Measurements from ENCODE around the gene UBE2S.

The UBE2S gene

DNA sequence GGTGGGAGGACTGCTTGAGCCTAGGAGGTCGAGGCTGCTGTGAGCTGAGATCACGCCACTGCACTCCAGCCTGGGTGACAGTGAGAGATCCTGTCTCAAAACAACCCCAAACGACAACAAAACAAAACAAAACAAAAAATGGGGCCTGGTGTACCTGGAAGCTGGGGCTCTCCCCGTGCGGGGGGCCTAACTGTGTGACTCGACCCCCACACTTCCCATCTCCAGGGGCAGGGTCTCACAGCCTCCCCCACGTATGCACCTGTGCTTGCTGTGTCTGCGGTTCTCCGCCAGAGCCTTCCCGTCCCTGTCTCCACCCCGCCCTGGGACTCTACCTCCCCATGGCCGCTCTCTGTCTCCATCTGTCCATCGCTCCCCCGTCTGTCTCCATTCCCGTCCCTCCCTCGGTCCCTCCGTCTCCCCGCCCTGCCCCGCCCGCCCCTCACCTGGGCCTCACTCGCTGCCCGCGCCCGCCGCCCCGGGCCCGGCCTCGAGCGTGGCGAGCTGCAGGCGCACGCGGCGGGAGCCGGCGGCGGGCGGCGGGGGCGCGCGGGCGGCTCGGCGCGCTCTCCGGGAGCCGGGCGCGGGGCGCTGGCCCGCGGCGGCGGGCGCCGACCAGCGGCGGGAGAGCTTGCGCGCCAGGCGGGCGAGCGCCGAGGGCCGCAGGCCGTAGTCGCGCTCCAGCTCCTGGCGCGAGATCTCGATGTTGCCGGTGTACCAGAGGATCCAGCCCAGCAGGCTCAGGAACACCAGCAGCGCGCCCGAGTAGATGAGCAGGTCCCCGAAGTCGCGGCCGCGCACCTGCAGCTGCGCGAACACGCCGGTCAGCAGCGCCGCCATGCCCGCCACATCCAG lies 24.1 kb downstream of the UBE2S start:
- DNase-seq (ENCODE audit: low spot score), result peak; percentile 49

DNA sequence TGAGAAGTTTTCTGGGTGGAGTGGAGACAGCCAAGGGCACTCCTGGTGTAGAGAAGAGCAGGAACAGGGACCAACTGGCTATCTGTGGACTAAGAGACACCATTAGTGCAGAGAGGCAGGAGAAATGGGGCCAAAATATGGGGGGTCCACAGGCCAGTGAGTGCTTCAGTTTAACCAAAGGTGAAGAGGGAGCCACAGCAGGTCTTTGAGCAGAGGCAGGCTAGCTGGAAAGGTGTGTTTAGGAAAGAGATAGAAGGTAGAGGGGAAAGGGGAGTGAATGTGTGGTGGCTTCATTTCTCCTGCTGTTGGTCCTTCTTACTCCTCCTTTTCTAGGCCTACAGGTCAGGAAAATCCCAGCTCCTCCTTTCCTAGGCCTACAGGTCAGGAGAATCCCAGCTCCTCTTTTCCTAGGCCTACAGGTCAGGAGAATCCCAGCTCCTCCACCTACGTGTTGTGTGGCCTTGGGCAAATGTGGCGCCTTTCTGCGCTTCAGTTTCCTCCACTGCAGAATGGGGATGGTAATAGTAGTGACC lies 25.0 kb downstream of the UBE2S start:
- DNase-seq (ENCODE audit: low spot score), result no peak

DNA sequence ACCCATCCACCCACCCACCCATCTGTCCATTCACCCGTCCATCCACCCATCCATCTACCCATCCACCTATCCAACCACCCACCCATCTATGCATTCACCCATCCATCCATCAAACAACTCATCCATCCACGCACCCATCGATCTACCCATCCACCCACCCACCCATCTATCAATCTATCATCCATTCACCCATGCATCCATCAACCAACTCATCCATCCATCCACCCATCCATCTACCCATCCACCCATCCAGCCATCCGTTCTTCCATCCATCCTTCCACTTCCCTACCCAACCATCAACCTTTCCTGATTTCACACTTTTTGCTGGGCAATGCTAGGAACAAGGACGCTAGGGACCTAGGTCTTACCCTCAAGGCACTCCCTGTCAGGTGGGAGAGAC lies 25.6 kb downstream of the UBE2S start:
- no peak for DNase-seq (ENCODE audit: low spot score)

DNA sequence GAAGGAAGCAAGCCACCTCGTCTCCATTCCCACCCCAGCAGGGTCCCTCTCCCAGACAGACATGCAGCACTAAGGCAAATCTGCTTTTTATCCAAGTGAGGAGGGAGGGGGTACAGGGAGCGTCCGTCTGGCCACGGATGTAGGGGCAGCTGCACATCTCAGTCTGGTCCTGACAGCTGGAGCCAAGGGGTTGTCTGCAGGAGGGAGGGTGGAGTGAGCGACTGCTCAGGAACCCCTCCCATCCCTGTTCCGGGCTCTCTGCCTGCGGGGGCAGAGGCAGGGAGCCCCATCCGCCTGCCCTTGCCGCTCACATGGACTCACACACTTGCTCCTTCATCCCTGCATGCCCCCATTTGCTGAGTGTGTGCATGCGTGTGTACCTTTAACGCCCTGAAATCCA lies 28.4 kb downstream of the UBE2S start:
- DNase-seq (ENCODE audit: low spot score), result no peak

DNA sequence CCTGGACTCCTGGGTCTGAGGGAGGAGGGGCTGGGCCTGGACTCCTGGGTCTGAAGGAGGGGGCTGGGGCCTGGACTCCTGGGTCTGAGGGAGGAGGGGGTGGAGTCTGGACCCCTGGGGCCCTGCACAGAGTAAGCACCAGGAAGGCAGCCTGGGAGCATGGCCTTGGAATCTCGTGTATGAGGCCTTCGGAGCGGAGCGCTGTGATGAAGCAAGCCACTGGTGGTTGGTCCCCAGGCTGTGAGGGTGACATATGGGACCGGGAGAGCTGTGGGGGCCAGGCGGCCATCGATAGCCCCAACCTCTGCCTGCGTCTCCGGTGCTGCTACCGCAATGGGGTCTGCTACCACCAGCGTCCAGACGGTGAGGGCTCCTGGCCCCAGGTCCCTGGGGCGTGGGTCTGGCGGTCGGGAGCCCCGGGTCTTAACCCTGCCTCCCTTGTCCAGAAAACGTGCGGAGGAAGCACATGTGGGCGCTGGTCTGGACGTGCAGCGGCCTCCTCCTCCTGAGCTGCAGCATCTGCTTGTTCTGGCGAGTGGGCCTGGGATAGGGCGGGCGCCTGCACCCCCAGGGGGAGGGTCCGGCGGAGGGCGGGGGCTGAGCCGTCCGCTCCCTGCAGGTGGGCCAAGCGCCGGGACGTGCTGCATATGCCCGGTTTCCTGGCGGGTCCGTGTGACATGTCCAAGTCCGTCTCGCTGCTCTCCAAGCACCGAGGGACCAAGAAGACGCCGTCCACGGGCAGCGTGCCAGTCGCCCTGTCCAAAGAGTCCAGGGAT lies 30.0 kb downstream of the UBE2S start:
- DNase-seq (ENCODE audit: low spot score), result no peak

DNA sequence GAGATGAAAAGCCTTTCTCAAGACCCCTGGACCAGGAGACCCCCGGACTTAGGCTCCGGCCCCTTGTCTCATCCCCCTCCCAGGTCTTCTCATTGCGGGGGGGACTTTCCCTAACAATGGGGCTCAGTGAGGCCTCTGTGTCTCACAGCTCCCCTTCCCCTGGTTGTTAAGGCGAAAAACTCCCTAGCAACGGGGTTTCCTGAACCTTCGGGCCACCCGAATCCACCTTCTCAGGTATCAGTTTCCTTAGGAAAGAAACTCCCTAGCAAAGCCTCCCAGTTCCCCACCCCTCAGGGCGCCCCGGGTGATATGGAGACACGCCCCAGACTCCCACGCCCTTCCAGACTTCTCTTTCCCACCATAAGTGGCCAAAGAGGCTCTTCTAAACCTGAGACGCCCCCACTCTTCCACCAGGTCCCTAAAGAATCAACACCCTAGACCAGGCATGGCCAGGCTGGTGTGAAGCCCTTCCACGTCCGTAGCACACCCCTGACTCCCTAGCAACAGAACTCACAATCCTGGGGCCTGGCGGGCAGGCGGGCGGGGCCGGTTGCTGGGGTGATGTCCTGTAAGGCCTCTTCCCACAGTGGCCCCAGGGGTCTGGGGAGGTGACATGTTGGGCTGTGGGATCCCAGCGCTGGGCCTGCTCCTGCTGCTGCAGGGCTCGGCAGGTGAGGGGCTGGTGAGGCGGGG lies 31.2 kb downstream of the UBE2S start, which contains the start of gene TMEM190:
Gene TMEM190 (plus strand): TSS at position 586 of the 693 bp plus-strand sequence. CDS start 28 bp downstream, at position 614.
- no peak for DNase-seq (ENCODE audit: low spot score)

DNA sequence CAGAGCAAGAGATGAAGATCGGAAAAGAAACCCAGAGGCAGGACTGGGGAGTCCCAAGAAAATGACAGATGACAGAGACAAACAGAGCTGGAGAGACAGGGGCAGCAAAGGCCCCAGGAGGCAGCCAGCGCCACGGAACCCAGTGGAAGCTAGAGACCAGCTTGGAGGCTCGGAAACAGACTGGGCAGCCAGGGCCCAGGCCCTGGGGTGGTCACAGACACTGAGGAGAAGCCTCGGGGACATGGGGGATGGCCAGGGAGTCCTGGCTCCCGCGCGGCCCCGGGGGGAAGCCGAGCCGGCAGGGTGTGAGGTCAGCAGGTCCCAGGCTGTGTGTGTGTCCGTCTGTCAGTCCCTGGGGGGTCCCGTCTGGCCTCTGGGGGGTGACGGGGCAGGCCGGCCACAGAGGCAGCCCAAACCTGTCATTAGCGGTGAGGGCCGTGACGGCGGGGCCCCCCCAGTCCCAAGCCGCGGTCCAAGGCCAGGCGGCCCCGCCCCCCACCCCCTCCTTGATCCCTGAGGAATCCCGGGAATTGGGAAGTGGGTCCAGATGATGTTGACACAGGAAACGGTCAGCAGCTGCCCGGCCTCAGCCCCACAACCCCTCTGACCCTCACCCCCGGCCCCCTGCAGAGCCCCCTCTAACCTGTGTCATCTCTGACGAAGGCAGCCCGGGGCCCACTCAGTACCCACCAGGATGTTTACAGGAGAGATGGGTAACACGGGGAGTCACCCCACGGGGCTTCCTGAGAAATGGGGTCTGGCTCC lies 33.4 kb downstream of the UBE2S start:
- DNase-seq (ENCODE audit: low spot score), result no peak

DNA sequence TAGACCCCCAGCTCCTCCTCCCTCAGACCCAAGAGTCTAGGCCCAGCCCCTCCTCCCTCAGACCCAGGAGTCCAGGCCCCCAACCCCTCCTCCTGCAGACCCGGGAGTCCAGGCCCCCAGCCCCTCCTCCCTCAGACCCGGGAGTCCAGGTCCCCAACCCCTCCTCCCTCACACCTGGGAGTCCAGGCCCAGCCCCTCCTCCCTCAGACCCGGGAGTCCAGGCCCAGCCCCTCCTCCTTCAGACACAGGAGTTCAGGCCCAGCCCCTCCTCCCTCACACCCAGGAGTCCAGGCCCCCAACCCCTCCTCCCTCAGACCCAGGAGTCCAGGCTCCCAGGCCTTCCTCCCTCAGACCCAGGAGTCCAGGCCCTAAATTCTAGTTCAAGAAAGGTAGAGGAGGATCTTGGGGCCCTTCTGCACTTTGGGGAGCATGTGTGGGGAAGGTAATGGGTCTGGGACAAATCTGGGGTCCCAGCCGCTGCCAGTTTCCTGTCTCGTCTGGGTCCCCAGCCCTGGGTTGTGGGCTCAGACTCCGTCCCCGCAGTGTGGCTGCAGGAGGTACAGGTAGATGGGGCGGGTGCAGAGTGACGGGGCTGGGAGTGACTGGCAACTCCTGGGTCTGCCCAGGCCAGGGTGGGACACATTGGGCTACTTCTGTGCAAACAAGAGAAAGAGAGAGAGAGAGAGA lies 34.1 kb downstream of the UBE2S start:
- DNase-seq (ENCODE audit: low spot score), result no peak

DNA sequence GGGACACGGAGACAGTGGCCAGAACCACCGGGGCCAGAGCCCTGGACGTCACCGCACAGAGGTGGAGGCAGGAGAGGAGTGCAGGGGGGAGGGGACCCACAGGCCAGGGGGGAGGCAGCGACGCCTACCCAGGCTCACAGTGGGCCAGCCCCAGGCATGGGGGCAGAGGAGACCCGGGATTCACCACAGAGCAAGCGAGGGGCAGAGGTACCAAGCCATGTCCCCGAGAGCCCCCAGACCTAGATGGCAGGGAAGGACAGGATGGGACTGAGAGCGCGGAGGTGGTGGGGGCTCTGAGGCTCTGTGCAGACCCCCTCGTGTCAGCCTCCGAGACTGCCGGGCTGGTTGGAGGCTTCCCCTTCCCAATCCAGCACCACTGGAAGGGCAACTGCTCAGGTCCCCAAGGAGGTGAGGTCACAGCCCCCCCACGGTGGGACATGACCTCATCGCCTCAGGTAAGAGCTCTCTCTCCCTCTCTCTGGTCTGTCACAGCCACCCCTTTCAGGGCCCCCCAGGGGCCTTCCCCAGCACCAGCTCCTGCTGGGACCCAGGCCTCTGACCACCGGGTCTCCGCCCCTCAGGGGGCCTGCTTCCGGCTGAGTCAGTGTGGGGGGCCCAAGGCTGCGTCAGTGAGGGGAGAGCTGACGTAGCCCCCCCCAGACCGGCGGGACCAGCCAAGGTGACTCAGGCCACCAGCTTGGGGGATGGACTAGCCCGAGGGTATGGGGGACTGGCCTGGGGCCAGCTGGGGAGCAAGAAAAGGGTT lies 35.1 kb downstream of the UBE2S start:
- DNase-seq (ENCODE audit: low spot score), result no peak

DNA sequence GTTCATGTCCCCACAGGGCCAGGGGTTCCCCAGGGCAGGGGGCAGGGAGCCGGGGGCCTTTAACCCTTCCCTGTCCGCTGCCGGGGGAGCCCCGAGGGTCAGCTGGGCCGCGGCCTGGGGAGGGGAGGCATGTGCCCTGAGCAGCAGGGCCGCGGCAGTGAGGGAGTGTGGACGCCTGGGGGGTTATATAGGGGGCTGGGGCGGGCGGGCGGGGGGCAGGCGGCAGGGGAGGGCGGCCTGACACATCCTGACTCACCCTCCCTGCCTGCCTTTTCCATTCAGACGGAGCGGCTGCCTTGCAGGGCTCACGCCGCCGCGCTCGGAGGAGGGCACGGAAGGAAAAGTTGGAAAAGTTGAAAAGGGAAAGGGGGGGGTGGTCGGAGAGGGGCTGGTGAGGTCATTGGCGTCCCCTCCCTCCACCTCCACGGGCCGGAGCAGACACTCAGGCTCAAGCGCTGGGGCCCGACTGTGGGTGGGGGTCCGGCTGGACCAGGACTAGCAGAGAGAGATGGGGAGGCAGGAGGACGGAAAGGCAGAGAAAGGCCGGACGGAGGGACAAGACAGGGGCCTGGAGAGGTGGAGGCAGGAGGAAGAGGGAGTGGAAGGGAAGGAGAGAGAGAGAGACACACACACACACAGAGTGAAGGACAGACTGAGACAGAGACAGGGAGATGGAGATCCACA lies 37.1 kb downstream of the UBE2S start, which contains the start of gene IL11:
Gene IL11 (minus strand): TSS at position 159 of the 684 bp plus-strand sequence. CDS start 153 bp downstream, at position 6.
- no peak for DNase-seq (ENCODE audit: low spot score)

DNA sequence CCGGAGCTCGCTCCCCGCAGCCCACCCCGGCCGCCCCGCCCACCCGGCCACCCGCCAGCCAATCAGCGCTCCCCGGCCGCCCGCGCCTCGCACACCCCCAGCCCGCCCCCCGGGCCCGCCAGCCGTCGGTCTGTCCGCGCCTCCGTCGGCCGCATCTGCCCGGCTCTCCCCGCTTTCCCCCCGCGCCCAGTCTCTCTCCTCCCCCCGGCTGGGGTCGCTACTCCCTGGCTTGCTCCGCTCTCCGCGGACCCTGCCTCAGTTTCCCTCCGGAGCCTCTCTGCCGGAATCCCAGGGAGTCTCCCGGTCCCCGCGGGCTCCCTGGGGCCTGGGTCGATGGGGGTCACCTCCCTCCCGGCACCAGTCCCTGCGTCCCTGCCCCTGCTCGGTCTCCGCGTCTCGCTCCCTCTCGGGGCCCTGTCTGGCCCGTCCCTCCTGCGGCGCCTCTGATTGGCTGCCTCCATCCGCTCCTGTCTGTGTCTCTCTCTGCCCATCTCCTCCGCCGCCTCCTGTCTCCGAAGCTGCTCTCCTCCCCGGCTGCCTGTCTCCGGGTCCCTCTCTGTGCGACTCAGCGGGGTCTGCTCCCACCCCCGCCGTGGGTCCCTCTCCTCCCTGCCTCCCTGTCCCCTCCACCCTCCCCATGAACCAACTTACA lies 37.8 kb downstream of the UBE2S start:
- no peak for DNase-seq (ENCODE audit: low spot score)

DNA sequence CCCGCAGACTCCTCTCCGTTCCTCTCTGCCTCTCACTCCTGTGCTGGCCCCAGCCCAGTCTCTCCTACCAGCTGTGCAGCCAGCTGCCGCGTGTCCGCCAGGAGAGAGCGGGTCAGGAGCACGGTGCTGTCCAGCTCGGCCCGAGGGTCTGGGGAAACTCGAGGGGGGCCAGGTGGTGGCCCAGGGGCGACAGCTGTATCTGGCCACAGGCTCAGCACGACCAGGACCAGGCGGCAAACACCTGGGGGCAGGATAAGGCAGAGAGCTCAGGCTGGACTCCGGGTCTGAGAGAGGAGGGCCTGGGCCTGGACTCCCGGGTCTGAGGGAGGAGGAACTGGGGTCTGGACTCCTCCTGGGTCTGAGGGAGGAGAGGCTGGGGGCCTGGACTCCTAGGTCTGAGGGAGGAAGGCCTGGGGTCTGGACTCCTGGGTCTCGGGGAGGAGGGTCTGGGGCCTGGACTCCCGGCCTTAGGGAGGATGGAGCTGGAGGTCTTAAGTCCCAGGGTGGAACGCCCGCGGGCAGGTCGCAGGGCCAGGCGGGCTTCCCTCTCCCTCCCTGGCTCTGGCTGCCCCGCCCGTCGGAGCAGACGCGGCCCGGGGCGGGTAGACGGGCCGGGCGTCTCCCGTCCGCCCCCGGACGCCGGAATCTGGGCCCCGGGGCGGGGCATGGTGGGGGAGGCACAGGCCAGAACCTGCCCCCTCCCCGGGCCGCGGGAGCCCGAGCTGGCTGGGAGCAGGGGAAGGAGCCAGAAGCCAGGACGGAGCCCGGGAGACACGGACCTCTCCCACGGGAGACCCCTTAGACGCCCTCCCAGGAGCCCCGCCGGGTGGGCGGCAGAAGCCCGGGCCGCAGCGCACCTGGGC lies 38.7 kb downstream of the UBE2S start:
- no peak for DNase-seq (ENCODE audit: low spot score)

DNA sequence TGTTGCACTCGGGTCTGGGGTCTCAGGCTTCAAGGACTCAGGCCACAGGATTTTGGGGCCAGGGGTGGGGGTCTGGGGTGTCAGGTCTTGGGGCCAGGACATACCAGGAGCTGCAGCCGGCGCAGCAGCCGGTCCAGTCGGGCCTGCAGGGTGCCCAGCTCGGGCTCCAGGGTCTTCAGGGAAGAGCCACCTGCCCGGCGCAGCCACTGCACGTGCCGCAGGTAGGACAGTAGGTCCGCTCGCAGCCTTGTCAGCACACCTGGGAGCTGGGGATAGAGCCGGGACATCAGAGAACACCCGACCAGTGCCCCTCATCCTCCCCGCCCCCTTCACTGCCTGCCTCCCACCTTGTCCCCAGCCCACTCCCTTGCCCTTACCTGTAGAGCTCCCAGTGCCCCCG lies 39.5 kb downstream of the UBE2S start:
- DNase-seq (ENCODE audit: low spot score), result no peak

DNA sequence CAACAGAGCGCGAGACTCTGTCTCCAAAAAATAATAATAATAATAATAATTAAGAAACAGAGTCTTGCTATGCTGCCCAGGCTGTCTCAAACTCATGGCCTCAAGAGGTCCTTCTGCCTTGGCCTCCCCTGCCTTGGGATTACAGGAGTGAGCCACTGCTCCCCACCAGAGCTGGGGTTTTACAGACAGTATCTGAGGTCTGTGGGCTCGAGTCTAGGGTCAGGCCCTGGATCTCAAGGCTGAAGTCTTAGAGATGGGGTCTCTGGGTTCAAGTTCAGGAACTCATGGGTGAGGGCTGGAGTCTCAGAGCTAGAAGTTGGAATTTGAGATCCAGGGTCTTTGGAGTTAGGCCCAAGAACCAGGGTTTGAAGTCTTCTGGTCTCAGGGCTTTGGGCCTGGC lies 40.8 kb downstream of the UBE2S start:
- no peak for DNase-seq (ENCODE audit: low spot score)

DNA sequence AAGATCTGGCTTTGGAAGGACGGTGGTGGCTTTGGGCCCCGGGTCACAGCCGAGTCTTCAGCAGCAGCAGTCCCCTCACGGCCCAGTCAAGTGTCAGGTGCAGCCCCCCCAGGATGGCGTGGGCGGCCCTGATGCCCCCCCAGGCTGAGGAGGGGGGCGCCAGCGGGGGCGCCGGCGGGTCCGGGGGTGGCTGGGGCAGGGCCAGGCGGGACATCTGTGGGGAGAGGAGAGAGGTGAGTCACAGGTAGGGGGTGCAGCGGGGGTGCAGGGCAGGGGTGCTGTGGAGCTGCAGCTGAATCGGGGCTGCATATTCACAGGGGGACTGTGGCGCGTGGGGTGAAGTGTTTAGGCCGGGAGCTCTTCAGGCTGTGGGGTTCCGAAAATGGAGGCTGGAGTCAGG lies 41.6 kb downstream of the UBE2S start:
- DNase-seq (ENCODE audit: low spot score), result no peak

DNA sequence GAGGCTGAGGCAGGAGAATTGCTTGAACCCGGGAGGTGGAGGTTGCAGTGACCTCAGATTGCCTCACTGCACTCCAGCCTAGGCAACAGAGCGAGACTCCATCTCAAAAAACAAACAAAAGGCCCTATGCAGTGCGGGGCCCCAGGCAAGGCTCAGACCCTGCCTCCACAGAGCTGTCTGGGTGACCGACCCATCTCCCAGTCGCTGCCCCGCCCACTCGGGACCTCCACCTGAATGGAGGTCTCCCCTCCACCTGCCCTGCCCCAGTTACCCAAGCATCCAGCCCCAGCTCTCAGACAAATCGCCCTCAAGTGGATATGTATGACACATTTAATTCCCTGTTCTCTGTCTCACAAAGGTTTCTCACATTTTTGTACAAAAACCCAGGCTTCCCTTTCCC lies 42.3 kb downstream of the UBE2S start:
- DNase-seq (ENCODE audit: low spot score), result no peak

DNA sequence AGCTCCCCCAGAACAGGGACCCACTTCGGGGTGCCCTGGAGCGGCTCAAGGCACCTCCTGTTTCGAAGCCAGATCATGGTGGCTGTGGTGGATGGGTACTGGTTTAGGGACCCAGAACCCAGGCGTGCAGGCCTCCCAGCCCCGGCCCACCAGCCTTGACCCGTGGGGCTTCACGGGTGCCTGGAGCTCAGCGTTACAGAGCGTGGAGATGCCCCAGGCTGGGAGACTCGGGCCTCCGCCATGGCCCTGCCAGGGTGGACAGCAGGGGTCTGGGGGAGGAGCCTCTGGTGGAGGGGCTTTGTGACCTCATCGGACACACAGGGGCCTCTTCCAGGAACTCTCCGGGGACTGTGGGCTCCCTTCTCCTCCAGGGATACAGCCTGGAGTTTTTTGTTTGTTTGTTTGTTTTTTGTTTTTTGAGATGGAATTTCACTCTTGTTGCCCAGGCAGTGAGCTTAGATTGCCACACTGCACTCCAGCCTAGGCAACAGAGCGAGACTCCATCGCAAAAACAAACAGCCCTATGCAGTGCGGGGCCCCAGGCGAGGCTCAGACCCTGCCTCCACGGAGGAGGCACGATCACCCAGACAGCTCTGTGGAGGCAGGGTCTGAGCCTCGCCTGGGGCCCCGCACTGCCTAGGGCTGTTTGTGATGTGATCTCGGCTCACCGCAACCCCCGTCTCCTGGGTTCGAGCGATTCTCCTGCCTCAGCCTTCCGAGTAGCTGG lies 44.4 kb downstream of the UBE2S start, which contains the start of gene GARIN5B:
Gene GARIN5B (minus strand): TSS at position 271 of the 727 bp plus-strand sequence. CDS start 194 bp downstream, at position 77.
- no peak for DNase-seq (ENCODE audit: low spot score)

Data from Ammon's horn (tissue), 1 donor.